Activated CD4-positive, alpha-beta T cell treated with anti-CD3 and anti-CD28 coated beads, Interleukin-2, Interleukin-4, amounts not matched to agents 100 ng/mL and 50 ng/mL, durations not matched to agents 16 hours and 8 hours (primary cell): ENCODE measurements around the gene SEPTIN6.
"Not testable (repeated sequence)": the region's sequence is repeated elsewhere in the genome, so short reads cannot be mapped to it uniquely, and the experiment has no call there.

Experiments used
- DNase-seq: peaks from one replicate; pipeline ENCODE4 v3.0.0-alpha.2; 2020; ENCODE audit warnings: low spot score

The SEPTIN6 gene

DNA sequence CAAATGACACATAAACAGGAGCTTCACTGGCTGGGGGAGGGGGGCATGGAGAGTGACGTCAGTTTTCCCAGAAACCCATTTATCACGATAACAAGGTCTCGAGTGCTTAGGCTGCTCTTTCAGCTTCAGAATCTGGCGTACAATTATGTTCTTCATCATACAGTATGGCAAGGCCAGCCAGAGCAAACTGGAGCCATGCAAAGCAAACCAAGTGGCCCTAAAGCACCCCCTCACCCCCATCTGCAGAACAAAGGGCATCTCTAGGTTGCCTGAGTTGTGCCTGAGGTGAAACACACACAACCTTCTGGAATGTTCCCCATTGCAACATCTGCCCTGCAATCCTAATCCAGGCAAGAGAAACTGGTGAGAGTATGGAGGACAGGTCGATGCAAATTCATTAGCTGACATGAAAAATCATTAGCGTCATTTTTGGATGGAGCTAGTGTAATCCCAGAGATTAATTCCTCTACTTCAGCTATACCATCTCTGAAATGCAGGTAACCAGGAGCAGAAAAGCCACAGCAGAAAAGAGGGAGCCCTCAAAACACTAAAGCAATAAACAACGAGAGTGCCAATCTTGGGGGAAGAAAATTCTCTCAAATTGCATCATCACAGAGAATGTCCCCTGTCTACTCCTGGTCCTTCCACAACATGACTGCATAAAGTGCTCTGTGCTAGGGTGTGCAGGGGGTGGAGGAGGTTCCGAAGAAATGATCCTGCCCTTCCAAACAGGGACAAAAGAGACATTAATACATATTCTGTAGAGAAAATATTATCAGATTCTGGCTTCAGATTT is 1.8 kb downstream of the SEPTIN6 start:
- peak; percentile 77 for DNase-seq

GRCh38 chrX:119688911-119689321 is 4.1 kb downstream of the SEPTIN6 start:
- peak; percentile 62 for DNase-seq

- DNase-seq: peak; percentile 58
These were observed 5.1 kb downstream of the SEPTIN6 start for GRCh38 chrX:119687661-119688413.

GRCh38 chrX:119686087-119686691 is 6.8 kb downstream of the SEPTIN6 start:
- DNase-seq: no peak

DNA sequence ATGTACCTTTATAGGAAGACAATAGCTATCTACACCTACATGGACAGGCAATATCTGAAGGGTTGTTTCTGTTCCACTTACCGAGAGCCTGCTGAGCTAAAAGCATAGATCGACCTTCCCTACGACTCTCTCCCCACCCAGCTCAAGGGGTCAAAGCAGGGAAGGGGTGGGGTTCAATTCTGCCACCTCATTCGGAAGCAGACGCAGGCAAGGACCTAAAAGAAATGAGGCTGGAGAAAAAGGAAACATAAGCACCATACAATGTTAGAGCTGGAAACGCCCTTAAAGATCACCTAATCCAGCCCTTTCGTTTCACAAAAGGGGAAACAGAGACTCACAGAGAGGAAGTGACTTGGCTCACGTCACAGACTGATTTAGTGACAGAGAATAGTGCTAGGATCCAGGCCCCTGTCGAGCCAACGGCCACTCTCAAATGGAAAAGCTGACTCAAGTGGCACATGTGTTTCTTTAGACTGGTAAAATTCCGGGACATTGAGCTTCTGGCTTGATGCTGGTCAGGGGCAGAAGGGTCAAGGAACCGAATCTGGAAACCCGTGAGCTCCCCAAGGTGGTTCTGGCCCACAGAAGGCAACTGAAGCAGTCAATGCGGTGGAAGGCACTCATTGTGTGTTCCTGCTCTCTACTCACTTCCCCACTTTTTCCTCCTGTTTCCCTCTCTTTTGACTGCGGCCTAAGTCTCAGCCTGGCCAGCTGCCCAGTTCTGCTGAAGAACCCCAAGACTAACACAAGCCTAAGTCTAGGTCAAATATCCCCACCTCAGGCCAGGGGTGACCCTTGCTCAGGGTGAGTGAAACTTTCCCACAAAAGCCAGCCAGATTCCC is 7.5 kb downstream of the SEPTIN6 start:
- peak; percentile 74 for DNase-seq

- no peak for DNase-seq
These were observed 8.1 kb downstream of the SEPTIN6 start for GRCh38 chrX:119684916-119685224.

- DNase-seq: not testable (repeated sequence)
These were observed 8.7 kb downstream of the SEPTIN6 start for GRCh38 chrX:119684312-119684711.

- peak; percentile 72 for DNase-seq
These were observed 10.7 kb downstream of the SEPTIN6 start for GRCh38 chrX:119682019-119682989.

DNA sequence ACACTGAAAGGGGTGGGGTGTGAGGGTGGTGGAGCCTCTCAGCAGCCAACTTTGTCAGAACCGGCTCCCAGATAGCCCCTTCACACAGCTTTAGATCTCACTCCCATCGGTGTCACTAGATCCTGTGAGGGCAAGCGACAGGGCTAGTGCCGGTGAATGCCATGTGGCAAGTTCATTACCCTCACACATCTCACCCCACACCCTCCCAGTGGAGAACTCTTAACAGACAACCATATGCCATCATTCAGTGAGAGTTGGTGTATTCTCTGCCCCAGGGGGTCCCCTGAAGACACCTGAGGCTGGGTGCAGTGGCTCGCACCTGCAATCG is 15.3 kb downstream of the SEPTIN6 start:
- DNase-seq: no peak

DNA sequence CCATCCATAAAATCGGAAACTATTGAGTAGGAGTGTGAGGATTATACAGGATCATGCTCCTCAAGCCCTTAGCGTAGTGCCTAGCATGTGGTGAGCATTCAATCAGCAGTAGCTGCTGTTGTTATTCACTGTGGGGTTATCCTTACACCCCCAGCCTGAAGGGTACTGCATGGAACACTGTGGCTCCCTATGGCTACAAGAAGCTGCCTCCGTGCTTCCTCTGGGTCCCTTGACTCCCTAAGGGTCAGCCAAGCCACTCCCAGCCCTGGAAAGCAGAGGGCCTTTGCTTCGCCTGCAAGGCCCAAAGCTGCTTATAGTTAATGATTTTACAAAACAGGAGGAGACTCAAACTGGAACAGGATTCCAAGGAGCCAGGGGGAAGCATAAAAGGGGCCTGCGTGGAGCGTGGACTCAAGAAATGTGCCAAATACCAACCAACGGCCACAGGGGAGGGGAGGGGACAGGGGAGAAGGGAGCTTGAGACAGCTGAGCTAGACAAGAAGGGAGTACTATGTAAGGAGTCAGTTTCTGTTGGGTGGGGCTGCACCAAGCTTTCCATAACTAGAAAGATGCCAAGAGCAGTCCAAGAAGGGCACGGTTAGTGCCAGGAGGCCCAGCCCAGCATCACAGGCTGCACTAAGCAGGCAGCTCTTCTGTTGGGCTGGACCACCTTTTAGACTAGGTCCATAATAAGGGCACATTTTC is 15.9 kb downstream of the SEPTIN6 start:
- no peak for DNase-seq

DNA sequence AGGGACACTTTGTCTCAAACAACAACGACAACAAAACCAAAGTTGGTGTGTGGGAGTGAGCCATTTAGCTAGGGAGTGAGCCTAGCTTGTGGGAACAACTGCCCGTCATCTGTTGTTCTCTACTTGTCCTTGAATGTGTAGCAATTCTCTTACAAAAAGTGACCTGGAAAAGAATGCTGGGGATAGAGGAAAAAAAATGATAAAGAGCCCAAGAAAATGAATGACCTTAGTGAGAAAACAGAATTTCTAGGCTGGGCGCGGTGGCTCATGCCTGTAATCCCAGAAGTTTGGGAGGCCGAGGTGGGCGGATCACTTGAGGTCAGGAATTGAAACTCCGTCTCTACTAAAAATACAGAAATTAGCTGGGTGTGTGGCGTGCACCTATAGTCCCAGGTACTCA is 19.6 kb downstream of the SEPTIN6 start:
- DNase-seq: no peak

DNA sequence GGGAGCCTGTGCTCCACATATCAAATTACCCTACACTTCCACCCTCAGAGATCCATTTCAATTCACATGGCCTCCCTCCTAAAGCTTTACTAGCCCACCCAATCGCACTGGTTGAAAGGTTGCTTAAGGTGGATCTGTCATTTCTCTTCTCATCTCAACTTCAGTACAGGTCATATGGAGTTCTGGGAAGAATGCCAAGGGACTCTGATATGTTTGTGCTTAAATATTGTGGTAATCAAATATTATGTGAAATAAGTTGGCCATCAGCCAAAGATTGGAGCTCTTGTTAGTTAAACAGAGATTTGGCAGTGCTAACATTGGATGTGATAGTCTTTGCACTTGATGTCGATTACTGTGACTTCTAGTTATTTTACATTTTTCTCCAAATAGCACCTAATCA is 20.5 kb downstream of the SEPTIN6 start:
- DNase-seq: no peak

GRCh38 chrX:119669424-119670037 is 23.4 kb downstream of the SEPTIN6 start:
- DNase-seq: no peak

DNA sequence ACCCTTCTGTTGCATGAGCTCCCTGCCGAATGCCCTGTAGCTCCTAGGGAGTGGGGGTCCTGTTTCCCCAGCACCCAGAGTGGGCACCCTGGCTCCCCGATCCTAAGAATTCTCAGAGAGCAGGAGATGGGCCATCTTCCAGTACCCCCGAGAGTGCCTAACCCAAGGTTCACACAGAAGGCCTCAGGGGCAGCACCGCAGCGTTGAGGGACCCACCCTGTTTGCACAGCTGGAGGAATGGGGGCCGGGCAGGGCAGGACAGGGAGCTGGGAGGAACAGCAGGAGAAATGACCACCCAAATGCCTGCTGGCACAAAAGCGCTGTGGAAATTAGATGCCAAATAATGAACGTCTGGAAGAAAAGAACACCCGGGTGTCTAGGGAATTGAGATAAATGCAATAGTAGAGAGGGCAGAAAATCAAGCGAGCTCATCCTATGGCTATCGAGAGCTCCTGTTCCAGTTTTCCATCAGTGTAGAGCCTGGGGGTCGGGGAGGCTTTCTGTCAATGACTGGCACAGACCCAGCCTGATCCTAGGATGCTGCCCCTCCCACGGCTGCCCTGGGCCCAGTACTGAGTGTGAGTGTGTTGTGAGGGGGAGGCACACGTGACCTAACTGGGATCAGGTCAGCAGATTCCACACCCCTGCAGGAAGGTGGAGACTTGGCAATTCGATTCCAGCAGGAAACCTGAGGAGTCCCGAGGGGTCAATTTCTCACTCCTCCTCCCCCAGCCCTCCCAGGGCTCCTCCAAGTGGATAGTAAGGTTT is 25.7 kb downstream of the SEPTIN6 start:
- no peak for DNase-seq

GRCh38 chrX:119664877-119665276 is 28.1 kb downstream of the SEPTIN6 start:
- DNase-seq: not testable (repeated sequence)

DNA sequence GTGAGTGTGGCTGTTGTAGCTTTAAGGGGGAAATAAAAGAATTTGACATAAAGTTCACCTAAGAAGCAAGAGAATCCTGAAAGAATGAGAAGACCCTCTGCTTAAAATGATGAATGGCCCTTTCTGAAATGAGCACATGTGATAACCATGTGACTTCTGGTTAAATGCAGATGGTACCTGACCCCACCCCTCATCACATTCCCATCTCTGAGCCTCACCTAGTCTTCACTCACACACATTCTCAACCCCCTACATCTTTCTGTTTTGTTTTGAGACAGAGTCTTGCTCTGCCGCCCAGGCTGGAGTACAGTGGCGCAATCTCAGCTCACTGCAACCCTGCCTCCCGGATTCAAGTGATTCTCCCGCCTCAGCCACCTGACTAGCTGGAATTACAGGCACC is 31.5 kb downstream of the SEPTIN6 start:
- no peak for DNase-seq

- no peak for DNase-seq
These were observed 33.4 kb downstream of the SEPTIN6 start for GRCh38 chrX:119659522-119659921.

DNA sequence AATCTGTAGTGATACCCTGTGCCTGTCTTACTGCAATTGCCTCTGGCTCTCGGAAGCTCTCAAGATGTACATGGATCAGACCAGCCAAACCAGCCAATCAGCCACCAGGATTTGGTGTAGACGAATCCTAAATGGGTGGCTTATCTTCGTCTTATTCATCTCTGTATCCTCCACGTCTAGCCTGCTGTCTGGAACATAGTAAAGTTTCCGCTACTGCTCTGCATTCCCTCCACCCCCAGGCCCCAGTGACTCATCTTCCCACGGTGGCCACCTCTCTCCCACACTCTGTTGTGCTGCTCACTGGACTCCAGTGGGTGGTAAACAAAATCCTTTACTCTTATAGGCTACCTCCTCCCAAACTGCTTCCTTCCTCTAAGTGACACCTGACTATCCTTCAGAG is 37.8 kb downstream of the SEPTIN6 start:
- peak; percentile 57 for DNase-seq

GRCh38 chrX:119654112-119654531 is 38.8 kb downstream of the SEPTIN6 start:
- DNase-seq: no peak
